Activated CD4-positive, alpha-beta T cell treated with anti-CD3 and anti-CD28 coated beads, Interleukin-2, amount 10 ng/mL, durations not matched to agents 7 days and 5 days (primary cell): ENCODE data around the gene RCHY1. TPM values are rescaled to one million over a fixed set of nuclear protein-coding genes. Genes with fewer than 3 reads are reported as not detected.
"Not testable (repeated sequence)": the region's sequence is repeated elsewhere in the genome, so short reads cannot be mapped to it uniquely, and the experiment has no call there.

Experiments used
- CTCF ChIA-PET: fragments of 350-600 bp; sonication (Branson Sonifier 250); formaldehyde crosslinking; loops from one replicate; lab custom pipeline; 2021; ENCODE audit warnings: antibody characterized with exemption; lab: Charles Lee
- POLR2A ChIA-PET: fragments of 350-600 bp; sonication (Branson Sonifier 250); formaldehyde crosslinking; loops from one replicate; lab custom pipeline; 2021; ENCODE audit warnings: antibody characterized with exemption; lab: Charles Lee
- DNase-seq: peaks from one replicate; pipeline ENCODE4 v3.0.0-alpha.2; 2020
- H3K27ac Mint-ChIP-seq: one replicate; pipeline ENCODE4 v1.8.0; 2021; ENCODE audit warnings: mild to moderate bottlenecking, moderate library complexity, mixed read lengths
- H3K27me3 Mint-ChIP-seq: one replicate; pipeline ENCODE4 v1.8.0; 2021; ENCODE audit warnings: mixed read lengths
- H3K36me3 Mint-ChIP-seq: one replicate; pipeline ENCODE4 v1.8.0; 2021; ENCODE audit warnings: low read depth, mixed read lengths
- H3K4me1 Mint-ChIP-seq: one replicate; pipeline ENCODE4 v1.8.0; 2021; ENCODE audit warnings: mixed read lengths
- H3K4me3 Mint-ChIP-seq: one replicate; pipeline ENCODE4 v1.8.0; 2021; ENCODE audit warnings: mild to moderate bottlenecking, moderate library complexity, mixed read lengths
- H3K9me3 Mint-ChIP-seq: one replicate; pipeline ENCODE4 v1.8.0; 2021; ENCODE audit warnings: mixed read lengths
- total RNA-seq, 2 experiments: library from RNA; stranded (reverse); gene quantifications; one replicate each; pipeline ENCODE4 v1.2.3, GENCODE V29; 2021

The RCHY1 gene
- total RNA-seq, 2 experiments from 2014 or later: 23.5 to 27.1 TPM

- POLR2A ChIA-PET: no interaction called here
These were observed 1.6 kb downstream of the RCHY1 start for GRCh38 chr4:75512386-75513211.

GRCh38 chr4:75511841-75512240 lies 2.4 kb downstream of the RCHY1 start:
- DNase-seq: no peak
- no peaks in the 10 kb centered on the region for H3K27me3 Mint-ChIP-seq
- no peak overlapping the region for H3K27ac Mint-ChIP-seq
- POLR2A ChIA-PET: no interaction called here
- H3K4me1 Mint-ChIP-seq: peaks cover 44% of the 10 kb centered on the region
- peaks cover 29% of the 10 kb centered on the region for H3K36me3 Mint-ChIP-seq
- no peak overlapping the region for H3K4me3 Mint-ChIP-seq
- CTCF ChIA-PET: interaction anchor here (3.0 kb wide), 1 partner anchor 12 kb away, joined by 11 read pairs; no protein-coding TSS in a partner anchor
- H3K9me3 Mint-ChIP-seq: peaks cover 4% of the 10 kb centered on the region

More at GRCh38 chr4:75512386-75513211, 1.6 kb downstream of the RCHY1 start:
- CTCF ChIA-PET: interaction anchor here (1.3 to 3.0 kb wide), 3 partner anchors 13 to 211 kb away, joined by 3 to 11 read pairs (median 6); partner anchors contain the start of gene USO1
- H3K27me3 Mint-ChIP-seq: no peaks in the 10 kb centered on the region
- no peak for DNase-seq
- peaks cover 27% of the 10 kb centered on the region for H3K36me3 Mint-ChIP-seq
- peaks cover 4% of the 10 kb centered on the region for H3K9me3 Mint-ChIP-seq
- peaks cover 48% of the 10 kb centered on the region for H3K4me1 Mint-ChIP-seq
- H3K27ac Mint-ChIP-seq: peak overlapping the region; percentile 99
- no peak overlapping the region for H3K4me3 Mint-ChIP-seq

- peaks cover 31% of the 10 kb centered on the region for H3K4me1 Mint-ChIP-seq
- H3K9me3 Mint-ChIP-seq, CTCF ChIA-PET, DNase-seq, POLR2A ChIA-PET, H3K27ac Mint-ChIP-seq, H3K4me3 Mint-ChIP-seq, H3K27me3 Mint-ChIP-seq: not testable (repeated sequence)
- peaks cover 42% of the 10 kb centered on the region for H3K36me3 Mint-ChIP-seq
These were observed 4.6 kb downstream of the RCHY1 start for GRCh38 chr4:75509592-75509991.

- H3K27ac Mint-ChIP-seq: no peak overlapping the region
- peaks cover 3% of the 10 kb centered on the region for H3K9me3 Mint-ChIP-seq
- H3K36me3 Mint-ChIP-seq: peaks cover 57% of the 10 kb centered on the region
- ChIA-PET POLR2A (interaction anchor here (0.6 kb wide), 1 partner anchor 24 kb away, joined by 4 read pairs; no protein-coding TSS in a partner anchor), CTCF (interaction anchor here (0.6 kb wide), 1 partner anchor 669 kb away, joined by 4 read pairs; no protein-coding TSS in a partner anchor)
- DNase-seq: no peak
- H3K27me3 Mint-ChIP-seq: no peaks in the 10 kb centered on the region
- H3K4me3 Mint-ChIP-seq: no peak overlapping the region
- H3K4me1 Mint-ChIP-seq: peaks cover 18% of the 10 kb centered on the region
These were observed 8.6 kb downstream of the RCHY1 start for GRCh38 chr4:75505630-75506029.

DNA sequence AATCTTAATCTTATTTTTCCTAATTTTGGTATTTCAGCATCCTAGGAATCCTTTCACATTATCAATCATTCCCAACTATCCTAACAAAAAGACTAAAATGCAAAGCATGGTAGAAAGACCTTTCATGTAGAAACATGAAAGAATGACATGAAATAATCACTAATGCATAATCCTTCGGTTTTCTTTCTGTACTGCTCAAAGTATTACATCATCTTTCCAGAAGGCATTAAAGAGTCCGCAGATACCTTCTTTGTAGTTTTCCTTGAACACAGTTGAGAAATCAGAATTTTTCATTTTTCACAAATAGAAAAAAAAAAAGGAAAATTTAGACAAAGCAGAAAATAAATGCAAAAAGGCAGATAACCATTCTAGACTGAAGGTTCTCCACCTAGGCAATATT lies 11.5 kb downstream of the RCHY1 start:
- H3K27ac Mint-ChIP-seq: no peak overlapping the region
- H3K36me3 Mint-ChIP-seq: peaks cover 66% of the 10 kb centered on the region
- no peak overlapping the region for H3K4me3 Mint-ChIP-seq
- ChIA-PET POLR2A (no interaction called here), CTCF (no interaction called here)
- no peaks in the 10 kb centered on the region for H3K27me3 Mint-ChIP-seq
- H3K4me1 Mint-ChIP-seq: peaks cover 14% of the 10 kb centered on the region
- no peak for DNase-seq
- H3K9me3 Mint-ChIP-seq: peaks cover 4% of the 10 kb centered on the region

DNA sequence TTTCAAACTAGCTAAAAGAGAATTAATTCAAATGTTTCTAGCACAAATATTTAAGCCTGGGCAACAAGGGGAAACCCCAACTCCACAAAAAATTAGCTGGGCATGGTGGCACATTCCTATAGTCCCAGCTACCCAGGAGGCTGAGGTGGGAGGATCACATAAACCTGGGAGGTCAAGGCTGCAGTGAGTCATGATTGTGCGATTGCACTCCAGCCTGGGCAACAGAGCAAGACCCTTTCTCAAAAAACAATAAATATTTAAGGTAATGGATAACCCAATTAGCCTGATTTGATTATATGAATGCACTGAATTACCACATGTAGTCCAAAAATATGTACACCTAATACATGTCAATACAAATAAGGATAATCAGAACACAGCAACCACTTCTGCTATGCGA lies 14.3 kb downstream of the RCHY1 start:
- ChIA-PET POLR2A (no interaction called here), CTCF (interaction anchor here (2.2 kb wide), 1 partner anchor 14 kb away, joined by 11 read pairs; the partner anchor contains the start of genes RCHY1 and THAP6)
- H3K27ac Mint-ChIP-seq: no peak overlapping the region
- H3K9me3 Mint-ChIP-seq: peaks cover 4% of the 10 kb centered on the region
- peaks cover 60% of the 10 kb centered on the region for H3K36me3 Mint-ChIP-seq
- H3K4me1 Mint-ChIP-seq: peaks cover 19% of the 10 kb centered on the region
- no peak overlapping the region for H3K4me3 Mint-ChIP-seq
- no peak for DNase-seq
- H3K27me3 Mint-ChIP-seq: no peaks in the 10 kb centered on the region

DNA sequence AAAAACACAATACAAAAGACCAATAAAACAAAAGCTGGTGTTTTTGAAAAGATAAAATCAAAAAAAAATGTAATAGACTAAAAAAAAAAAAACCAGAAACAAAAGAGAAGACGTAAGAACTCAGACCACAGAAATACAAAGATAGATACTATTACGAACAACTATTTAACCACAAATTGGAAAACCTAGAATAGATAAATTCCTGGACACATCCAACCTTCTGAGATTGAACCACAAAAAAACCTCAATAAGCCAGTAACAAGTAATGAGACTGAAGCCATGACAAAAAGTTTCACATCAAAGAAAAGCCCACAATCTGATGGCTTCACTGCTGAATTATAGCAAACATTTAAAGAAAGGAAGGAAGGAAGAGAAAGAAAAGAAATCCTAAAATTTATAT lies 16.2 kb downstream of the RCHY1 start:
- Mint-ChIP-seq H3K36me3 (peaks cover 52% of the 10 kb centered on the region), H3K9me3 (peaks cover 4% of the 10 kb centered on the region), H3K27me3 (no peaks in the 10 kb centered on the region), H3K4me1 (peaks cover 19% of the 10 kb centered on the region), H3K27ac (no peak overlapping the region), H3K4me3 (no peak overlapping the region)
- DNase-seq: no peak
- POLR2A ChIA-PET: no interaction called here
- CTCF ChIA-PET: no interaction called here

- Mint-ChIP-seq H3K4me1 (peaks cover 19% of the 10 kb centered on the region), H3K36me3 (peaks cover 46% of the 10 kb centered on the region), H3K27me3 (no peaks in the 10 kb centered on the region), H3K4me3 (no peak overlapping the region), H3K9me3 (peaks cover 4% of the 10 kb centered on the region), H3K27ac (no peak overlapping the region)
- CTCF ChIA-PET: no interaction called here
- no peak for DNase-seq
- POLR2A ChIA-PET: no interaction called here
These were observed 17.1 kb downstream of the RCHY1 start for GRCh38 chr4:75497133-75497532.

GRCh38 chr4:75496406-75496805 lies 17.8 kb downstream of the RCHY1 start:
- ChIA-PET POLR2A (no interaction called here), CTCF (interaction anchor here (0.6 kb wide), 1 partner anchor 10 kb away, joined by 4 read pairs; no protein-coding TSS in a partner anchor)
- Mint-ChIP-seq H3K4me3 (no peak overlapping the region), H3K27me3 (no peaks in the 10 kb centered on the region), H3K9me3 (peaks cover 4% of the 10 kb centered on the region), H3K4me1 (peaks cover 19% of the 10 kb centered on the region), H3K27ac (no peak overlapping the region), H3K36me3 (peaks cover 46% of the 10 kb centered on the region)
- DNase-seq: no peak

GRCh38 chr4:75495476-75495875 lies 18.7 kb downstream of the RCHY1 start:
- no peak for DNase-seq
- Mint-ChIP-seq H3K4me1 (peaks cover 19% of the 10 kb centered on the region), H3K9me3 (peaks cover 4% of the 10 kb centered on the region), H3K27me3 (no peaks in the 10 kb centered on the region), H3K4me3 (no peak overlapping the region), H3K36me3 (peaks cover 48% of the 10 kb centered on the region), H3K27ac (no peak overlapping the region)
- ChIA-PET POLR2A (no interaction called here), CTCF (interaction anchor here (0.6 kb wide), 1 partner anchor 11 kb away, joined by 4 read pairs; no protein-coding TSS in a partner anchor)

- CTCF ChIA-PET: no interaction called here
- Mint-ChIP-seq H3K4me1 (peaks cover 16% of the 10 kb centered on the region), H3K27me3 (no peaks in the 10 kb centered on the region), H3K36me3 (peaks cover 44% of the 10 kb centered on the region), H3K9me3 (peaks cover 4% of the 10 kb centered on the region), H3K4me3 (no peak overlapping the region), H3K27ac (no peak overlapping the region)
- POLR2A ChIA-PET: no interaction called here
- no peak for DNase-seq
These were observed 19.6 kb downstream of the RCHY1 start for GRCh38 chr4:75494563-75494962.

- CTCF ChIA-PET: no interaction called here
- Mint-ChIP-seq H3K36me3 (peaks cover 19% of the 10 kb centered on the region), H3K27me3 (no peaks in the 10 kb centered on the region), H3K4me3 (no peak overlapping the region), H3K4me1 (no peaks in the 10 kb centered on the region), H3K9me3 (no peaks in the 10 kb centered on the region), H3K27ac (no peak overlapping the region)
- no peak for DNase-seq
- POLR2A ChIA-PET: no interaction called here
These were observed 24.0 kb downstream of the RCHY1 start for GRCh38 chr4:75490155-75490554.

DNA sequence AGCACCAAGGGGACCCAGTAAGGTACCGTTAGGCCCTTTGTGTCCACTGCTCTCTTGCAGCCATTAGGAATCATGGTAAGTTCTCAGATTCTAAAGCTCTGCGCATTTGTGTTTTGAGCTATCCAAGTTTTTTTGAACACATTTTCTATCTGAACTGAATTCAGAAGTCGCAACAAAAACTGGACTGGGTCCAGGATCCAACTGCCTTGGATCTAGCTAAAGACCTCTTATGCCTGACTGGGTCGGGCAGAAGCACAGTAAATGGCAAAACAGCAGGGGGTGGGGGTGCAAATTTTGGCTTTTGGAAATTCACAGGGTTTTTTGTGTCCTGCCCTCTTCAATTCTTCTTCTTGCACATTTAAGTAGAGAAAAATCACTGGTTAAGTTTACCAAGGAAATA lies 30.0 kb downstream of the RCHY1 start:
- DNase-seq: no peak
- Mint-ChIP-seq H3K36me3 (peaks cover 37% of the 10 kb centered on the region), H3K4me1 (no peaks in the 10 kb centered on the region), H3K27me3 (no peaks in the 10 kb centered on the region), H3K9me3 (no peaks in the 10 kb centered on the region), H3K27ac (no peak overlapping the region), H3K4me3 (no peak overlapping the region)
- POLR2A ChIA-PET: no interaction called here
- CTCF ChIA-PET: no interaction called here
